UCSD-AML1 (cell line): ENCODE measurements around the gene SCAPER.
"Not testable (repeated sequence)": the region's sequence is repeated elsewhere in the genome, so short reads cannot be mapped to it uniquely, and the experiment has no call there.

ENCODE experiments used
- DNase-seq: peaks from one replicate; lab custom pipeline; 2025; ENCODE audit not compliant: unreplicated experiment; lab: John Stamatoyannopoulos, UW

SCAPER gene

DNA sequence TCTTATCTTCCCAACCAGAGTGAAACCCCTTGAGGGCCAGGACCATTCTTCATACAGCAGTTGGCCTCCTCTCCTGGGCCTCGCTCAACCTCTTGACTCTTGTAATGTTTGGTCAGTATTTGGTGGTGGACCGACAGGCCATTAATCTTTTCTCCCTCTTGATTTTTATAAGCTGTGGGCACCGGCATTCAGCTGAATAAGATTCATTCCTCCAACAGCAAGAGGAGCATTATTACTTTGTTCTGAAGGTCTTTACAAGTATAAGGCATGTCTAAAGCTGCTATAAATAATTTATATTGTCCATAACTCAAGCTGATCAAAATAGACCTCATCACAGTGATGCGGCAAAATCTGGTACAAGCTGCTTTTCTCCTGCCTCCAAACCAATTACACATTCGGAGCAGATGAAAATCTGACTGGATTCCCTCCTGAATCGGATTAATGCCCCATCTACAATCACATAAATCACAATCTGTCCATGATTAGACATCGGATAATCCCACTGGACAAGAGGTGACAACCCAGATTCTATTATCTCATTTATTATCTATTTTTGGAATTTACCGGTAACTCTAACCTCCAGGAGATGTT, 576.9 kb downstream of the SCAPER start:
- DNase-seq, result no peak

DNA sequence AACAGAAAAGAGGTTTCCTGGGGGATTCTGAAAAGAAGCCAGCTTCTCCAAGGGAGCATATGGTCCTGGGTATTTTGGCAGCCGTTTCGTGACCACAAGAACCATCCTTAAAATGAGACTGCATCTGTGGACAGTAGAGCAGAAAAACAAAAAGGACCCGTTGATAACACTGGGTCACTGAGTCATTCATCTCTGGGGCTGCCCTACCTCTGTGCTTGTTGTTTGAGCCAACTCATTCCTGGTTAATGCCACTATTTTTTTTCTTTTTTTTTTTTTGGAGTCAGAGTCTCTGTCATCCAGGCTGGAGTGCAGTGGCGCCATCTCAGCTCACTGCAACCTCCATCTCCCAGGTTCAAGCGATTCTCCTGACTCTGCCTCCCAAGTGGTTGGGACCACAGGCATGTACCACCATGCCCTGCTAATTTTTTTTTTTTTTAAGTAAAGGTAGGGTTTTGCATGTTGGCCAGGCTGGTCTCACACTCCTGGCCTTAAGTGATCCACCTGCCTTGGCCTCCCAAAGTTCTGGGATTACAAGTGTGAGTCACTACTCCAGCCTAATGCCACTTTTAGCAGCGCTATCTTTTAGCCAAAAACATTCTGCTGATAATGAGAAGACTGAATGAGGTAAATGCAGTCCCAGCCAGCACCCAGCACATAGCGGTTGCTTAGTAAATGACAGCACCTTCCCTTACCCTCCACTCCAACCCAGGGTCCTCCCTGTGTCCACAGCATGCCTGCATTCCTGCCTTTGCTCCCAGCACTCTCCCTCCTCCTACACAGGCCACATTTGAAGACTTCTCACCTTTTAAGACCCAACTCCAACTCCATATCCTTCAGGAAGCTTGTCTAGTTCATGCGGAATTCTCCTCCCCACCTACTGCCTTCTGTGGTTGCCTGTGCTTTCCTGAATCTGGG, 577.7 kb downstream of the SCAPER start:
- no peak for DNase-seq

DNA sequence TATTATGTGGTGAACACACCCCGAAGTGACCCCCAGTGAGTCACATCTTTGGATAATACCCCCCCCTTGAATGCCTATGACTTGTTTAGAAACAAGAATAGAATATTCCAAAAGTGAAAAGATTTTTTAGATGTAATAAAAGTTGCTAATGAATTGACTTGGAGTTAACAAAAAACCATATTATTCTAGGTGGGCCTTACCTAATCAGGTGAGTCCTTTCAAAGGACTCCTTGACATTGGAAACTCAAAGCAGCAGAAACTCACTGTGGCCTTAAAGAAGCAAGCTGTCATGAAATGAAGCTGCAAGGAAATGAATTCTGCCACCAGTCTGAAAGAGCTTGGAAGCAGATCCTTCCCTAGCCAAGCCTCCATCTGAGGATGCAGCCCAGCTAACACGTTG, 579.4 kb downstream of the SCAPER start:
- DNase-seq, result no peak

DNA sequence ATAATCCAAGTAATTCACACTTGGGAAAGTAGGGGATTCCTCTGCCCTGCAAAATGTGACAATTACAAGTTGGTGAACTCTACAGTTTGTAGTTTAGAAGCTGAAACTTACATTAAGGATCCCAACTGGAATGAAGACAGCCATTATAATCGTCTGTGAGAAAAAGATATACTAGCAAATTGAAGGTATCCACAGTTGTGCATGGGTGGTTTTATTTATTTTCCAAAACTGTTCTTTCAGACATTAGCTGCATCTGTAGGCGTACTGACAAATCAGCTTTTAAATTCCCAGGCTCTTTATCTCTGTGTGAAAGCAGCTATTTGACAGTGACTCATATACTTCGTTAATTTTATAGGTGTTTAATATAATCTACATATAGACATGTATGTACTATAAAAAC, 581.1 kb downstream of the SCAPER start:
- DNase-seq, result no peak

DNA sequence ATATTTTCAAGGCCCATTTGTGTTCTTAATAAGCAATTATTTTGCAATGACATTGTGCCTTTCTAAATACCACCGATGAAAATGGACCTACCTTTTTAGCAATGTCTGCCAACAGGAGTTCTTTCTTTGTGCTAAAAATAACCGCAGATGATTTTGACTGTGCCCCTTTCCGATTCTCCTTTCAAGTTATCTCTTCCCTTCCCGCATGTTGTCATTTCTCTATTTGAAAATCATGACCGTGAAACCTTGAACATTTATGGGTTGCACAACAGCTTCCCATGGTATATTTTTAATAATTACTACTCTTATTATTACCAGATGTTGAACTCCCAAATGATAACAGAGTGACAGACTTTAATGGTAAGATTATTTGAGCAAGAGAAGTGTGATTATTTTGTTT, 583.5 kb downstream of the SCAPER start:
- no peak for DNase-seq

DNA sequence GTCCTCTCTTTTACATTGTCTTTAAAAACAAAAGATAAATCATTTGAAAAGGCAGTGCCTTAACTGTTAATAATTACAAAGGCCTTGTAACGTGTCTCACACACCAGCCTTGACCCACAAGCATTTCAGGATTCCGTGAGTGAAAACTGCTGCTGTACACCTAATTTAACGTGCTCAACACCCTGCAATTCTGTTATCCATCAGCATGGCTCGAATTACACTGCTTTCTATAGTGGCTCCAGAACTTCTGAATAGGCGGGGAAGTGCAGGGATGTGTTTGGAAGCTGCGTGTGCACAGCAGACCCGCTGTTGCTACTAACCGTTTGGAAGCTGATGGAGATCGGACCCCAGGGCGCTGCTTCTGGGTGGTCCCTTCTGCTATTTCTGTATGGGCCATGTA, 584.0 kb downstream of the SCAPER start:
- DNase-seq, result no peak

DNA sequence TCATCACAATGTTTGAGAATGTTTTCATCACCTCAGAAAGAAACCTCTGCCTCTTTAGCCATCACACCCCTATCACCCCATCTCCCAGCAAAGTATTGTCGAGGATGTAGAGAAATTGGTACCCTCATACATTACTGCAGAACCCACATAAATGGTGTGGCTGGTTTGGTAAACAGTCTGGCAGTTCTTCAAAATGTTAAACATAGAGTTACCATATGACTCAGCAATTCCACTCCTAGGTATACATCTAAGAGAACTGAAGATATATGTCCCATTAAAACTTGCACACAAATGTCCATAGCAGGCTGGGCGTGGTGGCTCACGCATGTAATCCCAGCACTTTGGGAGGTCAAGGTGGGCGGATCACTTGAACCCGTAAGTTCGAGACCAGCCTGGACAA, 585.1 kb downstream of the SCAPER start:
- DNase-seq, result no peak

DNA sequence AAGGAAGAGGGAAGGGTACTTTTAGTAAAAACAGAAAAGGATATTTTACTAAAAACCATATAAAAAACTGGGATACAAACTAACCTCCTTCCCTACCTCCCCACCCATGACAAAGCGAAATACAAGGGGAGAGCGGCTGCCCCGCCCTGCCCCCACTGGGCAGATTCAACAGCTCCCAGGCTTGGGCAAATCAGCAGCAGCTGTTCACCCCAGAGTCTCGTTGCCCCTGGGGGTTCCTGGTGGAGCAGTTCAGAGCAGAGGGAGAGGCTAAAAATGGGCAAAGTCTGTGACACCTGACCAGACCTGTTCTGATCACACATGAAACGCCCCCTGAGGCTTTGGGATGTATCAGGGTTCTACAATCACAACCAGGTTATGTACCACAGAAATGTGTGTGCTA, 591.4 kb downstream of the SCAPER start:
- no peak for DNase-seq

DNA sequence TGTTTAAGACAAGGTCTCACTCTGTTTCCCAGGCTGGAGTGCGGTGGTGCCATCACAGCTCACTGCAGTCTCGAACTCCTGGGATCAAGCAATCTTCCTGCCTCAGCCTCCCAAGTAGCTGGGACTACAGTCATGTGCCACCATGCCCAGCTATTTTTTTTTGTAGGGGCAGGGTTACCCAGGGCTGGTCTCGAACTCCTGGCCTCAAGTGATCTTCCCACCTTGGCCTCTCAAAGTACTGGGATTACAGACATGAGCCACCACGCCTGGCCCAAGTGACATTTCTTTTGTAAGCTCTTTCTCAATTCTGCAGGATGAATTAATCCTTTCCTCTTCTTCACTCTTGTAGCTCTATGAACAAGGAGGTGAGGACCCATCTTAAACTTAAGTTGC, 592.0 kb downstream of the SCAPER start:
- DNase-seq, result not testable (repeated sequence)

DNA sequence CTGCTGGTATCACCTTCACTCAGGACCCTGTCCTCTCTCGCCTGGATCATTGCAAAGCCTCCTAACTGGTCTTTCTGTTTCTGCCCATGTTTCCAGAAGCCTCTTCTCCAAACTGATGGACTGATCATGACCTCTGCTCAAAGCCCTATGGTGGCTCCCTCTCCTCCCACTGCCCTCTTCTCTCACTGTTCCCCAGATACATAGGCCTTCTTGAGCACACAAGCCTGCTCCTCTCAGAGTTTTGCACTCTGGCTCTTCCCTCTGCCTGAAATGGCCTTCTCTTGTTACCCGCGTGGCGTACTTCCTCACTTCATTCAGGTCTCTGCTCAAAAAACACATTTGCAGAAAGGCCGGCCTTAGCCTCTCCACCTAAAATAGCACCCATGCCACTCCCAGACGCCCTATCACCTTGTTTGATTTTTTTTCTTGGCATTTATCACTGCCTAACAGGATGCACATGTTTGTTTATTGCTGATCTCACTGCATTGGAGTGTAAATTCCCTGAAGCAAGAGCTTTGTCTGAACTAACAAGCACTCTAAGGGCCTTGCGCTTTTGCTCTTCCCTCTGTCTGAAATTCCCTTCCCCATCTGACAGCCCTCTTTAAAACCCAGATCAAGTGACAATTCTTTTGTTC, 592.5 kb downstream of the SCAPER start:
- no peak for DNase-seq

DNA sequence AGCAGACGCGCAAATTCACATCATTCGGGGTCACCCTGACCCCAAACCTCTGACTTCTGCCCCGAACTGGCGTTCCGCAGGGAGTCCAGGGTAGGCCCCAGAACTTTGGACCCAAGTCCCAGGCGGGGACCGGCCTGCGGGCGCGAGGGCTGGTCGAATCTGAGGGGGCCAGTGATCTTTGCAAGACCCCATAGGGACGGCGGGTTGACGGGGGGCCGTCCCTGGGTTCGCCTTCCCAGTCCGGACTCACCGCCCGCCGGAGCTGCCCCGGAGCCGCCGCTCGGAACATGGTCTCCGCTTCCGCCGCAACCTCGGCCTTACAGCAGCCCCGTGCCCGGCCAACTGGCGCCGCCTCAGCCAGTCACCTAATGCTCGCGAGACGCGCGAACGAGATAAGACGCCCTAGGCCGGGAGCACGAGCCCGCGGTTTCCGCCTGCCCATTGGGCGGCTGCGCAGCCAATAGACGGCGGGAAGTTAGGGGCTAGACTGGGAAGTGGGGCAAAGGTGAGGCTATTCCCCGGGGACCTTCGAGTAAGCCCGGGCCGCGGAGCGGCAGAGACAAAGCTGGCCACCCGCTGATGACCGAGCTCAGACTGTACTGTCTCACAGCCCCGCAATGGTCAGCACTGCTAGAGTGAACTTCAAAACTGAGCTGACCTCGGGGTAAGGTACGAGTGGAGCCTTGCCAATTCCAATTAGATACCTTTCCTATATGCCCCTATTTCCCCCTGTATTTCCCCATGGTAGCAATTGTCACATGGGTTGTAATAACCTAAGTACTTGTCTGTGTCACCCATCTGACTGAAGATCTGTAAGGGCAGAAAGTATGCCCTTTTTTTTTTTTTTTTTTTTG, 593.8 kb downstream of the SCAPER start, which contains the start of gene ETFA:
TSS of gene ETFA (minus strand) at position 370 of the 854 bp plus-strand sequence. CDS start at position 289, 81 bp downstream.
- DNase-seq, result peak; percentile 96

DNA sequence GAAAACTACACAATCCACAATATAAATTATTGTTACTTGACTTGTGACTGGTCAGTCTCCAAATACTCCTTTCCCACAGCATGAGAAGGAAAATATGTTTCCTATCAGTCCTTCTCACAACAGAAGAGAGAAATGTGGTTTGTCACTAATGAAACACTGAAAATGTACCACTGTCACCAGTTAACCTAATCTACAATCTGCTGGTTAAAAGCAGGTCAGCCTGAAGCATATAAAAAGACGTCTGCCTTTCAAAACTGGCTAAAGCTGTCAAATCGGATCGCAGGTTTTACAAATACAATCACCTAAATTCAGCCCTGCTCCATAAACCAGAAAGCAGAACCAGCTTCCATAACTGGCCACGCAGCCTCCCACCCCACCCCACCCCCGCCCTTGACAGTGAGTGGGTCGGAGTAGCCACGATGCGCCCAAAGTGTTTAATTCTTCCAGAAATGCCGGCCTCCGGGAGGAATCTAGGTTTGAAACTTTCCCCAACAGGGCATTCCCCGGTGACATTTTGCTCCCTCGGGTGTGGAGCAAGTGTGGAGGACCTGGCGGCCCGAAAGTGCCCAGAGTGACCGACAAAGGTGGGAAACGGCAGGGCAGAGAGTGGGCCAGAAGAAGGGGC, 594.6 kb downstream of the SCAPER start:
- DNase-seq, result peak; percentile 63

DNA sequence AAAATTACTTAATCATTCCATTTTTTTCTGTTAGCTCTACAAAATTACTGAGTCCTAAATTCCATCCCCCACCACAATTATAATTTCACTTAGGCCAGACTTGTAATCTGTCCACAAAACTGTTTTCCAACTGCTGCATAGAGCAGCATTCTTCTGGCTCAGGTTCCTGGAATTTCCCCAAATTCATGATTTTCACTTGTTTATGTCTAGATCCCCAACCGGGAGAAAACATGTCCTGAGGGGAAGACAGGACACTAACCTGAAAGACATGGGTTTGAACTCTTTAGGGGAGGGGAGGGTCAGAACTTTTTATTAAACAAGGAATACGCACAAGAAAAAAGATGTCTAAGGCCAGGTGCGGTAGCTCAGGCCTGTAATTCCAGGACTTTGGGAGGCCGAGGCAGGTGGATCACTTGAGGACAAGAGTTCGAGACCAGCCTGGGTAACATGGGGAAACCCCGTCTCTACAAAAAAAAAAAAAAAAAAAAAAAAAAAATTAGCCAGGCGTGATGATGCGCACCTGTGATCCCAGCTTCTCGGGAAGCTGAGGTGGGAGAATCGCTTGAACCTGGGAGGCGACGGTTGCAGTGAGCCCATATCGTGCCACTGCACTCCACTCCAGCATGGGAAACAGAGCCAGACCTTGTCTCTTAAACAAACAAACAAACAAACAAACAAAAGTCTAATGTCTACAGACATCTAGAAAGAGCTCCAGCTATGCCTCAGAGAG, 595.4 kb downstream of the SCAPER start:
- DNase-seq, result no peak

DNA sequence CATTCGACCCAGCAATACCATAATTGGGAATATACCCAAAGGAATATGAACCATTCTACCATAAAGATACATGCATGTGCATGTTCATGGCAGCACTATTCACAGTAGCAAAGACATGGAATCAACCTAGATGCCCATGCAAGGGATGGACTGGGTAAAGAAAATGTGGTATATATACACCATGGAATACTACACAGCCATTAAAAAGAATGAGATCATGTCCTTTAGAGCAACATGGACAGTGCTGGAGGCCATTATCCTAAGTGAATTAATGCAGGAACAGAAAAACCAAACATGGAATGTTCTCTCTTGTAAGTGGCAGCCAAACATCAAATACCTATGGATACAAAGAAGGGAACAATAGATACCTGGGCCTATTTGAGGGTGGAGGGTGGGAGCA, 601.2 kb downstream of the SCAPER start:
- DNase-seq, result no peak

DNA sequence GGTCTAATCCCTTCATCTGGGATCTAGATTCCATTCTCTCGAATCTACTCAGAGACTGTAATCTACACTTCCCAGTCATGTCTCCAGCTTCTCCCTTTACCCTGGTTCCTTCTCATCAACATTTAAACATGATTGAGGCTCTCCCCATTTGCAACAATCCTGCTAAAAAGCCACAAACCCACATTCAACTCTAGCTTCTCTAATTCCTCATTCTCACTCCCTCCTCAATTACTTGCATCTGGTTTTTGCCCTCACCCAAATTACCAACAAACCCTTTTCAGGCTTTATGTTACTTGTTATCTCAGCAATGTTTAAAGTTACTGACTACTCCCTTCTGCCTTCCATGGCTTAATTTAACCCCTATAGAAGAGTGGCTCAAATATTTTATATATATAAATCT, 605.4 kb downstream of the SCAPER start:
- DNase-seq, result no peak

DNA sequence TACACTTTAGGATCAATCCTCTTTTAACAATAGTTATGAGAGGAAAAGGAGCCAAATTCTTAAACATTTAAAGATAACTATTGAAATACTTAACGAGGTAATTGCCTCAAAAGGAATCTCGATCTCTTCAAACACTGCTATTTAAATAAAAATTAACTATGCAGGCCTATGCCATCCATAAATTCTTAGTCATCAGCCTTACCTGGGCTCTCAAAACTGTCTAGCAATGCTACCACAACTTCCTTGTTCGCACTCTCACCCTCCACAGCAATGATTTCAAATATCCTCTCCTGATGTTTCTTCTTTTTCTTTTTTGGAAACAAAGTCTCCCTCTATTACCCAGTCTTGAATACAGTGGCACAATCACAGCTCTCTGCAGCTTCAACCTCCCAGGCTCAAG, 606.2 kb downstream of the SCAPER start:
- no peak for DNase-seq

DNA sequence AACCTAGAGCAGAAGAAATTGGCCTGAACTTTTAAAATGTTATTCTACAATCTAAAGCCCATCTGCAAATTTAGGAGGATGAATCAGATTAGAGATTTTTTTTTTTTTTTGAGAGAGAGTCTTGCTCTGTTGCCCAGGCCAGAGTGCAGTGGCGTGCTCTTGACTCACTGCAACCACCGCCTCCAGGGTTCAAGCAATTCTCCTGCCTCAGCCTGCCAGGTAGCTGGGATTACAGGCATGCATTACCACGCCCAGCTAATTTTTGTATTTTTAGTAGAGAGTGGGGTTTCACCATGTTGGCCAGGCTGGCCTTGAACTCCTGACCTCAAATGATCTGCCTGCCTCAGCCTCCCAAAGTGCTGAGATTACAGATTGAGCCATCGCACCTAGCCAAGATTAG, 607.2 kb downstream of the SCAPER start:
- not testable (repeated sequence) for DNase-seq
